Activated CD4-positive, alpha-beta T cell treated with anti-CD3 and anti-CD28 coated beads, Interleukin-2, amount 50 U/mL, for 16 hours (primary cell): ENCODE data around the gene VASN.

Source experiments
- DNase-seq: peaks from one replicate; pipeline ENCODE4 v3.0.0-alpha.2; 2020

The VASN gene

DNA sequence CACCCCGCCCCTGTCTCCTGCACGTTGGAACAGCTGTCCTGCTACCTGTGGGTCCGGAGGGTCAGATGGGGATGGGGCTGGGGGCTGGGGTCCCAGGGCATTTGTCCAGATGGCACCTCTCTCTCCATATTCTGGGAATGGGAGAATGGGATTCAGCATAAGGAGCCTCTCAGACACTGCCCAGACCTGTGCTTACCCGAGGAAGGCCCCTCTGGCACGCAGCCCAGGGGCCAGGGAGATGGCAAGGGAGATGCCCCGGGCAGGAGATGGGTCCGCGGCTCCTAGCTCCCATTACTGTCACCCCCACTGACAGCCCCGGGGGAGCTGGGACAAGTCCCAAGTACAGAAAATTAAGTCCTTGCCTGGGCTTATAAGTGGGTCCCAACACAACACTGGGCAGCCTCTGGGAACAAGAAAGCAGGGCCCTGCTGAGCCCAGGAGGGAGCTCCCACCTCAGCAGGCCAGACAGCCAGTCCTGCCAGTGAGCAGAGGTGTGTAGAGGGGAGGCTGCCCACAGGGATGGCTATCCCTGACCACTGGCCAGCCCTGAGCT, 1.8 kb downstream of the VASN start:
- DNase-seq: no peak

- no peak for DNase-seq
Observed at GRCh38 chr16:4373909-4374742, 2.5 kb downstream of the VASN start.

- DNase-seq: no peak
Observed at GRCh38 chr16:4375717-4376116, 4.1 kb downstream of the VASN start.

- DNase-seq: no peak
Observed at GRCh38 chr16:4376126-4376892, 4.7 kb downstream of the VASN start.

DNA sequence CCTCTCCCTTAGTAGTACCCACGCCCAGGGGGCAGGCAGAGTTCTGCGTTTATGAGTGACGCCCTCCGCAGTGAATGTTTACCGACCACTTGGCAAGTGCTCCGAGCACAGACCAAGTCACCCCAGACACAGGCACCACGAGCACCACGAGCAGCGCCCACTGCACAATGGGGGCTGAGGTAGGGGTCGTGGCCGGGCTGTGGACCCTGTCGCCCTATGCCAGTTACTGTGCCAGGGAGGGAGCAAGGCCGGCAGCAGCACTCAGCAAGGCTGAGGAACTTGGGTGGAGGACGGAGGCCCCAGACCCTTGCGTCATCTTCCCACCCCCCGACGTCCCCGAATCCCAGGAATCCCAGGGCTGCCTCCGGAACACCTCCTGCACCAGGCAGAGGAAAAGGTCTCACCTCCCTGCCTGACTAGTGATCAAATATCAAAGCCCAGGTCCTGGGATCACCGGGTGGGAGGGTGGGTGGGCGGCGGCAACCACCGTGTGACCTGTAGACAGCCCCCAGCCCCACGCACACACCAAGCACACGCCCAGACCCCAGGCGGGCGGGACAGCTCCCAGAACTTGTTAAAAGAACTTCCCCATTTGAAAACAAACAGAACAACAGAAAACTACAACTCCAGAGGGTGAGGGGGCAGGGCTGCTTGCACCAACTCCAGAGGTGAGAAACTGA, 5.4 kb downstream of the VASN start:
- no peak for DNase-seq

DNA sequence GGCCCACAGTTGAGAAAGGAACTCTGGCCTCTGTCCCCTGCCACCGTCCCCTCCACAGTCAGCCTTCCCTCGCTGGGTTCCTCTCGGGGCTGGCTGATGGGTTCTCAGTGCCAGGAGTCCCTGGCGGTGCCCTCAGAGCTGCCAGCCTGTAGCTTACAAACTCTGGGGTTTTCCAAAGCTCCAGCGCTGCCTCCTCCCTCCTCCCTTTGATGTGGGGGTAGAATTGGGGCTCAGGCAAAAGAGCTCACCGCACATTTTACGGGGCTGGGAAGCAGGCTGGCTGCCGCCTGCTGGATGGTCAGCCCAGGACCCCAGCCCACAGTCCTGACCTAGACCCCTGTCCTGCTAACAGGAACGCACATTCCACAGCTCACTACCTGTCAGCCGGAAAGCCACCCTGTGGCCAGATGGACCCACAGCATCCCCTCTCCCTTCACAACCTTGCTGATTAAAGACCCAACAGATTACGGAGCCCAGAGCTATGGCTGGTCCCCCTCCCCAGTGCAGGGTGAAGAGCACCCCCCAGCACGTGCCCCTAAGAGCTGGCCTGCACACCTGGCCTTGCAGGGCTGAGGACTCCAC, 6.0 kb downstream of the VASN start:
- DNase-seq: no peak

GRCh38 chr16:4378161-4378666, 6.6 kb downstream of the VASN start:
- no peak for DNase-seq

DNA sequence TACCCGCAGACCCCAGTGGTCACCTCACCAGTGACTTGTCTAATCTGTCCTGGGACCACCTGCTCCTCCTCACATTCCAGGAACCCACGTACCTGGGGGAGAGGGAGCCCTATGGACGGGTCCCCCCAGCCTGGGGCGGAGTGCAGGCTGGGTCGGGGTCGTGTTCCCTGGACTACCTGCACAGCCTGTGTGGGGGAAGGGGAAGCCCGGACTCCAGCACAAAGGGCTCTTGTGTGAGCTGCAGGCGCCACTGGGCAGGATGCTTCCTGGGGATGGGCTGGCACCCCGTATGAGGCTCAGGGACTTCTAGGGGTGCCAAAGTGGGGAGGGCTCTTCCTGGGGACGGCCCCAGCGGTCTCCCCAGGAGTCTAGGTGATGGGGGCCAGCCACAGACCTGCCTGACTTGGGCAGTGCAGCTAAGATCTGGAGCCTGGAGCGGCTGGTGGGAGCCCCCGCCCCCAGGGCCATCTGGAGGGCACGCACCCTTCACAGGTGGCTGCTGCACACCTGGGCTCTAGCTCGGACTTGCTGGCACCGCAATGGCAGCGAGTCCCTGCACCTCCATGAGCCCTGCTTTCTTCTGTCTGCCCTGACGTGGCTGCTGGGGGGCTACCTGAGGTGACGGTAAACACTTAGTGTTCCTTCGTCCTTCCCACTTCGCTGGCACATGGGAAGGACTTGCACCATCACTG, 7.5 kb downstream of the VASN start:
- DNase-seq: no peak

DNA sequence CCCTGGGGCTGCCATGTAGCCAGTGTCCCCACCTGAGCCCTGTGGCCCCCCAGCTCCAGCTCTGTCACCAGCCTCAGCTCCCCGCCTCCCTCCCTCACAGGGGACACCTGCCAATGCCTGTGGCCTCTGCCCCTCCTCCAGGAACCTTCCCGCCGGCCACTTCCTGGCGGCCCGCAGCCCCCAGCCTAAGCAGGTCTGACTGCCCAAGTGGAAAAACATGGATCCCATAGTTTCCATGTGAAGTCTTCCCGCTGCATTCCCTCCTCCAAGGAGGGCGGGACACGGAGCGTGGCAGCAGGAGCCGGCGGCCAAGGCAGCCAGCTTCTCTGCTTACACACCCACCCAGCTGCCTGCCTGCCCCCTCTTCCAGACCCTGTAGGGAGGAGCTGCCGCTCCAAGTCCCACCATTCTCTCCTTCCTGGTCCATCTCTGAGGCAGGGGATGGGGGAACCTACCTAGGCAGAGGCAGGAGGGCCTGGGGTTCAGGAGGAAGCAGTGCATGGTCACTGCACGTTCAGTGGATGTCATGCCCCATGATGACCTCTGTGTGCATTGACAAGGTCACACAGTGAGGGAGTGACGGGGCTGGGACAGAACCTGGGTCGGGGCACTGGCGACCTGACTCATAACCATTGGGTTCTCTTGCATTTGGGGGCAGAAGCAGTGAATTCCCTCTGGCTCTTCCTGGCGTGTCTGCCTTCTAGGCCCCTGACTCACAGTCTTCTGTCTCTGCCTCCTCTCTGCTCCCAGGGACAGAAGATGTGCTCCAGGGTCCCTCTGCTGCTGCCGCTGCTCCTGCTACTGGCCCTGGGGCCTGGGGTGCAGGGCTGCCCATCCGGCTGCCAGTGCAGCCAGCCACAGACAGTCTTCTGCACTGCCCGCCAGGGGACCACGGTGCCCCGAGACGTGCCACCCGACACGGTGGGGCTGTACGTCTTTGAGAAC, 8.7 kb downstream of the VASN start:
- no peak for DNase-seq

DNA sequence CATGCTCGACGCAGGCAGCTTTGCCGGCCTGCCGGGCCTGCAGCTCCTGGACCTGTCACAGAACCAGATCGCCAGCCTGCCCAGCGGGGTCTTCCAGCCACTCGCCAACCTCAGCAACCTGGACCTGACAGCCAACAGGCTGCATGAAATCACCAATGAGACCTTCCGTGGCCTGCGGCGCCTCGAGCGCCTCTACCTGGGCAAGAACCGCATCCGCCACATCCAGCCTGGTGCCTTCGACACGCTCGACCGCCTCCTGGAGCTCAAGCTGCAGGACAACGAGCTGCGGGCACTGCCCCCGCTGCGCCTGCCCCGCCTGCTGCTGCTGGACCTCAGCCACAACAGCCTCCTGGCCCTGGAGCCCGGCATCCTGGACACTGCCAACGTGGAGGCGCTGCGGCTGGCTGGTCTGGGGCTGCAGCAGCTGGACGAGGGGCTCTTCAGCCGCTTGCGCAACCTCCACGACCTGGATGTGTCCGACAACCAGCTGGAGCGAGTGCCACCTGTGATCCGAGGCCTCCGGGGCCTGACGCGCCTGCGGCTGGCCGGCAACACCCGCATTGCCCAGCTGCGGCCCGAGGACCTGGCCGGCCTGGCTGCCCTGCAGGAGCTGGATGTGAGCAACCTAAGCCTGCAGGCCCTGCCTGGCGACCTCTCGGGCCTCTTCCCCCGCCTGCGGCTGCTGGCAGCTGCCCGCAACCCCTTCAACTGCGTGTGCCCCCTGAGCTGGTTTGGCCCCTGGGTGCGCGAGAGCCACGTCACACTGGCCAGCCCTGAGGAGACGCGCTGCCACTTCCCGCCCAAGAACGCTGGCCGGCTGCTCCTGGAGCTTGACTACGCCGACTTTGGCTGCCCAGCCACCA, 9.7 kb downstream of the VASN start:
- no peak for DNase-seq

DNA sequence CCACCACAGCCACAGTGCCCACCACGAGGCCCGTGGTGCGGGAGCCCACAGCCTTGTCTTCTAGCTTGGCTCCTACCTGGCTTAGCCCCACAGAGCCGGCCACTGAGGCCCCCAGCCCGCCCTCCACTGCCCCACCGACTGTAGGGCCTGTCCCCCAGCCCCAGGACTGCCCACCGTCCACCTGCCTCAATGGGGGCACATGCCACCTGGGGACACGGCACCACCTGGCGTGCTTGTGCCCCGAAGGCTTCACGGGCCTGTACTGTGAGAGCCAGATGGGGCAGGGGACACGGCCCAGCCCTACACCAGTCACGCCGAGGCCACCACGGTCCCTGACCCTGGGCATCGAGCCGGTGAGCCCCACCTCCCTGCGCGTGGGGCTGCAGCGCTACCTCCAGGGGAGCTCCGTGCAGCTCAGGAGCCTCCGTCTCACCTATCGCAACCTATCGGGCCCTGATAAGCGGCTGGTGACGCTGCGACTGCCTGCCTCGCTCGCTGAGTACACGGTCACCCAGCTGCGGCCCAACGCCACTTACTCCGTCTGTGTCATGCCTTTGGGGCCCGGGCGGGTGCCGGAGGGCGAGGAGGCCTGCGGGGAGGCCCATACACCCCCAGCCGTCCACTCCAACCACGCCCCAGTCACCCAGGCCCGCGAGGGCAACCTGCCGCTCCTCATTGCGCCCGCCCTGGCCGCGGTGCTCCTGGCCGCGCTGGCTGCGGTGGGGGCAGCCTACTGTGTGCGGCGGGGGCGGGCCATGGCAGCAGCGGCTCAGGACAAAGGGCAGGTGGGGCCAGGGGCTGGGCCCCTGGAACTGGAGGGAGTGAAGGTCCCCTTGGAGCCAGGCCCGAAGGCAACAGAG, 10.5 kb downstream of the VASN start:
- no peak for DNase-seq

GRCh38 chr16:4382795-4383357, 11.2 kb downstream of the VASN start:
- no peak for DNase-seq

DNA sequence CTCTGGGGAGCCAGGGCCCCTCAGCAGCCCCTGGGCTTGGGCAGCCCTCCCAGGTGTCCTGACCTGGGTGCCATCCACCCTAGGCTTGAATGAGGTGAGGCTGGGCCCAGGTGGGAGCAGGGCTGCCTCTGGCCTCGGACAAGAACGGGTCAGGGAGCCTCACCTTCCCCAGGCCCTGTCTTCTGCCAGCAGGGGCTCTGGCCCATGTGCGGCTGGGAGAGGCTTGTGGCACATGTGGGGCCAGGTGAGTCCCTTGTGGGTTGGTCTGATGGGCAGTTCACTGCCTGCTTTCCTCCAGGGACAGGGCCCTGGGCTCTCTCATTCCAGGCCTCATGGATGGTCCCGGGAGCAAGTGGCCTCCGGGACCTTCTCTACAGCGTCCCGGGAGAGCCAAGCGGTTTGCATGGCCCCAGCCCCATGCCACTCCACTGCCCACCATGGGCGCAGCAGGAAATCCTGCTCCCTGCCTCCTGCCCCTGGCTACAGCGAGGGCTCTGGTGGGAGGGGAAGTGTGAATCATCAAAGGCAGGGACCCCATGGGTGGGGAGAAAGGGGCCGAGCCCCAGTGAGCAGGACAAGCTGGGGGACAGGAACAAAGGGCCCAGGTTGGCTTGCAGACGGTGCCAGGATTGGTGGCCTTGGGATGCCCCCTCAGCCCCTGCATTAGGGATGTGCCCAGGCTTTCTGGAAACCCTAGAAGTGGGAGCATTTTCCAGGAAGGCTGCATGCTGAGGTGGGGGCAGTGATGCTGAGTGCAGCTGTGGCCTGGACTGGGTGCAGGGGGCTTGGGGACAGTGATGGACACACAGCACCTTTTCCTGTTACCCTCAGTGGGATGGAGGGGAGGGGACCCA, 12.2 kb downstream of the VASN start:
- no peak for DNase-seq

GRCh38 chr16:4384509-4384942, 12.9 kb downstream of the VASN start:
- DNase-seq: no peak

- no peak for DNase-seq
Observed at GRCh38 chr16:4385066-4385788, 13.6 kb downstream of the VASN start.

- DNase-seq: no peak
Observed at GRCh38 chr16:4385789-4386450, 14.3 kb downstream of the VASN start.
